Ramos (cell line): ENCODE data around the gene CDK1.

Source experiments
- in situ Hi-C: fragments of 300-500 bp; cut with MboI; formaldehyde crosslinking; loops from one replicate; pipeline ENCODE4 v1.14.3; 2022; ENCODE audit warnings: low sequenced_read_pairs; ENCODE audit not compliant: unreplicated experiment

Gene CDK1

DNA sequence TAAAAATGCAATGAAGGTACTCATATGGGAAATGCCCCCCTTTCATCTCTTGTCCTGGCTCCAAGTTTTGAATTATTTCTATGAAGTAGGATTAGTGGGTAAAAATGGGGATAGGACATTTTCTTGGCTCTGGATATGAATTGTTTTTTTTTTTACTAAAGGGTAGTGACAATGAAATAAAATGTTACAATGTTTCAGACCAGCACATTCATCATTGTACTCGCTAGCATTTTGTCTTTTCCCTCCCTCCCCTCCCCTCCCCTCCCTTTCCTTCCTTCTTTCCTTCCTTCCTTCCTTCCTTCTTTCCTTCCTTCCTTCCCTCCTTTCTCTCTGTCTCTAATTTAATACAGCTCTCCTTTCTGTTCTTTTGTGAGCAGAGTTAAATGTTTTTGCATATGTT is 64.4 kb downstream of the CDK1 start:
- in situ Hi-C loops, result no loop called here
